Measurements from ENCODE around the gene ZNF24. TPM values are rescaled to one million over a fixed set of nuclear protein-coding genes. Genes with fewer than 3 reads are reported as not detected.

Gene ZNF24
- total and polyA plus RNA-seq, 2 experiments from 2014 or later: 52.4 to 75.2 TPM

DNA sequence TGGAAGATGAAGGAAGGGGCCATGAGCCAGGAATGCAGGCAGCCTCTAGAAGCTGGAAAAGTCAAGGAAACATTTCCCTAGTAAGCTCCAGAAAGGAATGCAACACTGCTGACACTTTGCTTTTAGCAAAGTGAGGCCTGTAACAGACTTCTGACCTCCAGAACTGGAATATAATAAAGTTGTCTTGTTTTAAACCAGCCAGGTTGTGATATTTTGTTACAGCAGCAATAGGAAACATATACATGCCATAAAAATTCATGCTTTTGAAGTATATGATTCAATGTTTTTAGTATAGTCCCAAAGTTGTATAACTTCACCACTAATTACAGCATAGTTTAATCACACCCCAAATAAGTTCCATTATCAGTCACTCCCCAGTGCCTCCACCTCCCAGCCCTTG, 48.2 kb upstream of the ZNF24 start (continued):
- TF ChIP-seq, protein P1, sequence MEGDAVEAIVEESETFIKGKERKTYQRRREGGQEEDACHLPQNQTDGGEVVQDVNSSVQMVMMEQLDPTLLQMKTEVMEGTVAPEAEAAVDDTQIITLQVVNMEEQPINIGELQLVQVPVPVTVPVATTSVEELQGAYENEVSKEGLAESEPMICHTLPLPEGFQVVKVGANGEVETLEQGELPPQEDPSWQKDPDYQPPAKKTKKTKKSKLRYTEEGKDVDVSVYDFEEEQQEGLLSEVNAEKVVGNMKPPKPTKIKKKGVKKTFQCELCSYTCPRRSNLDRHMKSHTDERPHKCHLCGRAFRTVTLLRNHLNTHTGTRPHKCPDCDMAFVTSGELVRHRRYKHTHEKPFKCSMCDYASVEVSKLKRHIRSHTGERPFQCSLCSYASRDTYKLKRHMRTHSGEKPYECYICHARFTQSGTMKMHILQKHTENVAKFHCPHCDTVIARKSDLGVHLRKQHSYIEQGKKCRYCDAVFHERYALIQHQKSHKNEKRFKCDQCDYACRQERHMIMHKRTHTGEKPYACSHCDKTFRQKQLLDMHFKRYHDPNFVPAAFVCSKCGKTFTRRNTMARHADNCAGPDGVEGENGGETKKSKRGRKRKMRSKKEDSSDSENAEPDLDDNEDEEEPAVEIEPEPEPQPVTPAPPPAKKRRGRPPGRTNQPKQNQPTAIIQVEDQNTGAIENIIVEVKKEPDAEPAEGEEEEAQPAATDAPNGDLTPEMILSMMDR (conservative IDR thresholded peaks at IDR 0.05; ENCODE audit: low read depth in 2 of 2): no peak
- no peak for TF ChIP-seq STAT1 (IDR thresholded peaks at IDR 0.05; ENCODE audit: unreplicated experiment)

DNA sequence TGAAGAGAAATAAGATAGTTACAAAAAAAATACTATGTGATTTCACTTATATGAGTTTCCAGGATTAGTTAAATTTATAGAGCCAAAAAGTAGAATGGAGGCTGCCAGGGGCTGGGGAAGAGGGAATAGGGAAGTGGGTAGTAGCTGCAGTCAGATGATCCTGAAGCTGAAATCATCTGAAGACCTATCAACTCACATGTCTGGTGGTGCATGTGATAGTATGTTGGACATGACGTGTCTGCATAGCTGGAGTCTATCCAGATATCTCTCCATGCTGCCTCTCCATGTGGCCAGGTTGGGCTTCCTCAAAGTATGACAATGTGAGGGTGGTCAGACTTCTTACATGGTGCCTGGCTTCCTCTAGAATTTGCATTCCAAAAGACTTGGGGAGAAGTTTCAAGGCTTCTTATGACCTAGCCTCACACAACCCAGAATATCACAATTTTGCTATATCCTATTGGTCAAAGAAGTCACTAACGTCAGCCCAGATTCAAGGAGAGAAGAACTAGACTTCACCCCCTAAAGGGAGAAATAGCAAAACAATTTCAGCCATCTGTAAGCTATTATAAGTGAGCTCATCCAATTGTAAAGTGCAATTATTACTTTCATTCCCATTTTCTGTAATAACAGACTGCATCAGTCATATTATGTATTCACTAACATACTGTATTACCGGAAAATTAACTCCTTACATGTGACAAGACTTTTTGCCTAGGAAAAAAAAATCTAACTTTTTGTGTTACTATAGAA, 46.9 kb upstream of the ZNF24 start:
- no peak overlapping the region for H3K4me3 ChIP-seq
- DNase-seq (ENCODE audit: low spot score) (no peak), ATAC-seq (no peak)
- no peaks in the 10 kb centered on the region; the same call in 2 of the 3 replicates for H3K9me3 Mint-ChIP-seq
- H3K27ac Mint-ChIP-seq: no peak overlapping the region
- H3K27ac ChIP-seq (ENCODE audit: low read depth): no peak overlapping the region
- no peaks in the 10 kb centered on the region for H3K9me2 ChIP-seq (ENCODE audit: insufficient read depth)
- H3K27me3 Mint-ChIP-seq (ENCODE audit: insufficient read depth, low read depth, poor library complexity): no peaks in the 10 kb centered on the region
- H3K36me3 Mint-ChIP-seq (ENCODE audit: low read depth): no peaks in the 10 kb centered on the region
- no peaks in the 10 kb centered on the region for H3K36me3 ChIP-seq (ENCODE audit: insufficient read depth)
- no peak overlapping the region for H3K4me3 Mint-ChIP-seq
- no peak overlapping the region for H2AFZ ChIP-seq
- no peaks in the 10 kb centered on the region for H3K27me3 ChIP-seq (ENCODE audit: insufficient read depth)
- H3K79me2 ChIP-seq (replicated peaks; ENCODE audit: insufficient read depth): no peaks in the 10 kb centered on the region
- no peaks in the 10 kb centered on the region for H4K20me1 ChIP-seq (replicated peaks; ENCODE audit: insufficient read depth)
- H3K4me1 Mint-ChIP-seq: peaks cover 6% of the 10 kb centered on the region
- TF ChIP-seq EZH2 (IDR thresholded peaks at IDR 0.05; ENCODE audit: low read depth, unreplicated experiment): no peak
- TF ChIP-seq, protein P2, sequence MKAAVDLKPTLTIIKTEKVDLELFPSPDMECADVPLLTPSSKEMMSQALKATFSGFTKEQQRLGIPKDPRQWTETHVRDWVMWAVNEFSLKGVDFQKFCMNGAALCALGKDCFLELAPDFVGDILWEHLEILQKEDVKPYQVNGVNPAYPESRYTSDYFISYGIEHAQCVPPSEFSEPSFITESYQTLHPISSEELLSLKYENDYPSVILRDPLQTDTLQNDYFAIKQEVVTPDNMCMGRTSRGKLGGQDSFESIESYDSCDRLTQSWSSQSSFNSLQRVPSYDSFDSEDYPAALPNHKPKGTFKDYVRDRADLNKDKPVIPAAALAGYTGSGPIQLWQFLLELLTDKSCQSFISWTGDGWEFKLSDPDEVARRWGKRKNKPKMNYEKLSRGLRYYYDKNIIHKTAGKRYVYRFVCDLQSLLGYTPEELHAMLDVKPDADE (IDR thresholded peaks at IDR 0.05): no peak
- no peak for TF ChIP-seq POLR2AphosphoS5 (IDR thresholded peaks at IDR 0.05; ENCODE audit: low read depth)
- no peak for TF ChIP-seq CREB1 (CRISPR knock-in tag; IDR thresholded peaks at IDR 0.05; ENCODE audit: low read depth)
- TF ChIP-seq ZNF331 (CRISPR knock-in tag; IDR thresholded peaks at IDR 0.05; ENCODE audit: low read depth): no peak
- TF ChIP-seq STAT1 (IDR thresholded peaks at IDR 0.05; ENCODE audit: unreplicated experiment): no peak
- TF ChIP-seq ZNF114 (CRISPR knock-in tag; IDR thresholded peaks at IDR 0.05): no peak
- TF ChIP-seq JUNB (IDR thresholded peaks at IDR 0.05; ENCODE audit: unreplicated experiment): no peak
- TF ChIP-seq, protein P1 (conservative IDR thresholded peaks at IDR 0.05; ENCODE audit: low read depth in 2 of 2): no peak
- no peak overlapping the region for H3K4me2 ChIP-seq
- H3K4me1 ChIP-seq (ENCODE audit: insufficient read depth): no peaks in the 10 kb centered on the region
- H3F3A ChIP-seq (replicated peaks; ENCODE audit: low read depth): no peaks in the 10 kb centered on the region
